HEK293 (cell line): ENCODE measurements around the gene NDUFA8.

Experiments used
- KLF1 ChIP-seq: fragments of 450-650 bp; formaldehyde crosslinking; IDR thresholded peaks from 2 replicates; pipeline ENCODE4 v1.5.1; 2016; ENCODE audit warnings: missing biosample characterization, missing genetic modification characterization
- SALL2 ChIP-seq: fragments of 450-650 bp; formaldehyde crosslinking; IDR thresholded peaks from 2 replicates; pipeline ENCODE4 v1.5.0; 2017; ENCODE audit warnings: missing biosample characterization, mild to moderate bottlenecking, missing genetic modification characterization, borderline replicate concordance
- YY1 ChIP-seq: fragments of 450-650 bp; formaldehyde crosslinking; IDR thresholded peaks from 2 replicates; pipeline ENCODE4 v1.5.1; 2018; ENCODE audit warnings: missing biosample characterization, missing genetic modification characterization
- ZBTB1 ChIP-seq: fragments of 450-650 bp; formaldehyde crosslinking; IDR thresholded peaks from 2 replicates; pipeline ENCODE4 v1.5.1; 2016; ENCODE audit warnings: missing biosample characterization, missing genetic modification characterization
- ZFP37 ChIP-seq: fragments of 450-650 bp; formaldehyde crosslinking; IDR thresholded peaks from 2 replicates; pipeline ENCODE4 v1.5.1; 2016; ENCODE audit warnings: missing biosample characterization, missing genetic modification characterization
- ZNF138 ChIP-seq: fragments of 450-650 bp; formaldehyde crosslinking; IDR thresholded peaks from 2 replicates; pipeline ENCODE4 v1.5.1; 2016; ENCODE audit warnings: missing biosample characterization, missing genetic modification characterization, borderline replicate concordance
- ZNF311 ChIP-seq: fragments of 450-650 bp; formaldehyde crosslinking; IDR thresholded peaks from 2 replicates; pipeline ENCODE4 v1.5.1; 2017; ENCODE audit warnings: missing biosample characterization, missing genetic modification characterization, borderline replicate concordance
- ZNF768 ChIP-seq: fragments of 450-650 bp; formaldehyde crosslinking; IDR thresholded peaks from 2 replicates; pipeline ENCODE4 v1.5.1; 2018; ENCODE audit warnings: missing biosample characterization, mild to moderate bottlenecking, missing genetic modification characterization
- TF ChIP-seq, protein P1 (sequence below): fragments of 450-650 bp; formaldehyde crosslinking; IDR thresholded peaks from 2 replicates; pipeline ENCODE4 v1.5.1; 2016; ENCODE audit warnings: missing biosample characterization, missing genetic modification characterization
- TF ChIP-seq, protein P2 (sequence below): fragments of 450-650 bp; formaldehyde crosslinking; IDR thresholded peaks from 2 replicates; pipeline ENCODE4 v1.5.1; 2016; ENCODE audit warnings: missing biosample characterization, missing genetic modification characterization
- TF ChIP-seq, protein P3 (sequence below): fragments of 450-650 bp; formaldehyde crosslinking; IDR thresholded peaks from 2 replicates; pipeline ENCODE4 v1.5.1; 2016; ENCODE audit warnings: missing biosample characterization, missing genetic modification characterization
- TF ChIP-seq, protein P4 (sequence below): fragments of 450-650 bp; formaldehyde crosslinking; IDR thresholded peaks from 2 replicates; pipeline ENCODE4 v1.5.1; 2016; ENCODE audit warnings: missing biosample characterization, missing genetic modification characterization

DNA sequence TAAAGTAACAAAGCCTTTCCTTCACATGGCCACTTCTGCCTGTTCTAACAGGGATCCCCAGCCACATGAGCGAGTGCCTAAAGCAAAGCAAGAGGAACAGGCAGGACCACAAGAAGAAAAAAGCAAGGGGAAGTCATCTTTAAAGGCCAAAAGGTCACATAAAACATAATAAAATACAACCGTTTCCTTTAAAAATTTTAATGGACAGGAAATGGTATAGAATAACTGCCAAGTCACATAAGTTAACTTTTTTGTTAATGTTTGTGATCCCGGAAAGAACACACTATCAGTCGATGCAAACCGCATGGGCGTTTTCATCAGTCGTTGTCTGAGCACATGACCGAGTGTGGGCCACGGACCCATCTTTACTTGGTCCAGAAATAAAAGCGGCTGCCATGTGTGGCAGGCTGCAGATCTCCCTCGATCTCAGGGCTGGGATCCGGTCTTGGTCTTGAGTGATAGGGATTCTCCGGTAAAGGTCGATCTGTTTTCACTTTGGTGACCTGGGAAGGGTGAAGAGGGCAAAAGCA, 15.6 kb downstream of the NDUFA8 start:
- TF ChIP-seq SALL2 (tag by site-specific recombination) (no peak), ZNF138 (tag by site-specific recombination) (no peak), ZNF768 (tag by site-specific recombination) (no peak), ZBTB1 (tag by site-specific recombination) (no peak), ZFP37 (no peak), ZNF311 (tag by site-specific recombination) (no peak), YY1 (no peak), KLF1 (no peak)
- TF ChIP-seq, protein P1, sequence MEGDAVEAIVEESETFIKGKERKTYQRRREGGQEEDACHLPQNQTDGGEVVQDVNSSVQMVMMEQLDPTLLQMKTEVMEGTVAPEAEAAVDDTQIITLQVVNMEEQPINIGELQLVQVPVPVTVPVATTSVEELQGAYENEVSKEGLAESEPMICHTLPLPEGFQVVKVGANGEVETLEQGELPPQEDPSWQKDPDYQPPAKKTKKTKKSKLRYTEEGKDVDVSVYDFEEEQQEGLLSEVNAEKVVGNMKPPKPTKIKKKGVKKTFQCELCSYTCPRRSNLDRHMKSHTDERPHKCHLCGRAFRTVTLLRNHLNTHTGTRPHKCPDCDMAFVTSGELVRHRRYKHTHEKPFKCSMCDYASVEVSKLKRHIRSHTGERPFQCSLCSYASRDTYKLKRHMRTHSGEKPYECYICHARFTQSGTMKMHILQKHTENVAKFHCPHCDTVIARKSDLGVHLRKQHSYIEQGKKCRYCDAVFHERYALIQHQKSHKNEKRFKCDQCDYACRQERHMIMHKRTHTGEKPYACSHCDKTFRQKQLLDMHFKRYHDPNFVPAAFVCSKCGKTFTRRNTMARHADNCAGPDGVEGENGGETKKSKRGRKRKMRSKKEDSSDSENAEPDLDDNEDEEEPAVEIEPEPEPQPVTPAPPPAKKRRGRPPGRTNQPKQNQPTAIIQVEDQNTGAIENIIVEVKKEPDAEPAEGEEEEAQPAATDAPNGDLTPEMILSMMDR (tag by site-specific recombination): no peak
- TF ChIP-seq, protein P2, sequence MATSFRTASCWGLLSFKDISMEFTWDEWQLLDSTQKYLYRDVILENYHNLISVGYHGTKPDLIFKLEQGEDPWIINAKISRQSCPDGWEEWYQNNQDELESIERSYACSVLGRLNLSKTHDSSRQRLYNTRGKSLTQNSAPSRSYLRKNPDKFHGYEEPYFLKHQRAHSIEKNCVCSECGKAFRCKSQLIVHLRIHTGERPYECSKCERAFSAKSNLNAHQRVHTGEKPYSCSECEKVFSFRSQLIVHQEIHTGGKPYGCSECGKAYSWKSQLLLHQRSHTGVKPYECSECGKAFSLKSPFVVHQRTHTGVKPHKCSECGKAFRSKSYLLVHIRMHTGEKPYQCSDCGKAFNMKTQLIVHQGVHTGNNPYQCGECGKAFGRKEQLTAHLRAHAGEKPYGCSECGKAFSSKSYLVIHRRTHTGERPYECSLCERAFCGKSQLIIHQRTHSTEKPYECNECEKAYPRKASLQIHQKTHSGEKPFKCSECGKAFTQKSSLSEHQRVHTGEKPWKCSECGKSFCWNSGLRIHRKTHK (tag by site-specific recombination): no peak
- TF ChIP-seq, protein P3, sequence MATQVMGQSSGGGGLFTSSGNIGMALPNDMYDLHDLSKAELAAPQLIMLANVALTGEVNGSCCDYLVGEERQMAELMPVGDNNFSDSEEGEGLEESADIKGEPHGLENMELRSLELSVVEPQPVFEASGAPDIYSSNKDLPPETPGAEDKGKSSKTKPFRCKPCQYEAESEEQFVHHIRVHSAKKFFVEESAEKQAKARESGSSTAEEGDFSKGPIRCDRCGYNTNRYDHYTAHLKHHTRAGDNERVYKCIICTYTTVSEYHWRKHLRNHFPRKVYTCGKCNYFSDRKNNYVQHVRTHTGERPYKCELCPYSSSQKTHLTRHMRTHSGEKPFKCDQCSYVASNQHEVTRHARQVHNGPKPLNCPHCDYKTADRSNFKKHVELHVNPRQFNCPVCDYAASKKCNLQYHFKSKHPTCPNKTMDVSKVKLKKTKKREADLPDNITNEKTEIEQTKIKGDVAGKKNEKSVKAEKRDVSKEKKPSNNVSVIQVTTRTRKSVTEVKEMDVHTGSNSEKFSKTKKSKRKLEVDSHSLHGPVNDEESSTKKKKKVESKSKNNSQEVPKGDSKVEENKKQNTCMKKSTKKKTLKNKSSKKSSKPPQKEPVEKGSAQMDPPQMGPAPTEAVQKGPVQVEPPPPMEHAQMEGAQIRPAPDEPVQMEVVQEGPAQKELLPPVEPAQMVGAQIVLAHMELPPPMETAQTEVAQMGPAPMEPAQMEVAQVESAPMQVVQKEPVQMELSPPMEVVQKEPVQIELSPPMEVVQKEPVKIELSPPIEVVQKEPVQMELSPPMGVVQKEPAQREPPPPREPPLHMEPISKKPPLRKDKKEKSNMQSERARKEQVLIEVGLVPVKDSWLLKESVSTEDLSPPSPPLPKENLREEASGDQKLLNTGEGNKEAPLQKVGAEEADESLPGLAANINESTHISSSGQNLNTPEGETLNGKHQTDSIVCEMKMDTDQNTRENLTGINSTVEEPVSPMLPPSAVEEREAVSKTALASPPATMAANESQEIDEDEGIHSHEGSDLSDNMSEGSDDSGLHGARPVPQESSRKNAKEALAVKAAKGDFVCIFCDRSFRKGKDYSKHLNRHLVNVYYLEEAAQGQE (tag by site-specific recombination): no peak
- TF ChIP-seq, protein P4, sequence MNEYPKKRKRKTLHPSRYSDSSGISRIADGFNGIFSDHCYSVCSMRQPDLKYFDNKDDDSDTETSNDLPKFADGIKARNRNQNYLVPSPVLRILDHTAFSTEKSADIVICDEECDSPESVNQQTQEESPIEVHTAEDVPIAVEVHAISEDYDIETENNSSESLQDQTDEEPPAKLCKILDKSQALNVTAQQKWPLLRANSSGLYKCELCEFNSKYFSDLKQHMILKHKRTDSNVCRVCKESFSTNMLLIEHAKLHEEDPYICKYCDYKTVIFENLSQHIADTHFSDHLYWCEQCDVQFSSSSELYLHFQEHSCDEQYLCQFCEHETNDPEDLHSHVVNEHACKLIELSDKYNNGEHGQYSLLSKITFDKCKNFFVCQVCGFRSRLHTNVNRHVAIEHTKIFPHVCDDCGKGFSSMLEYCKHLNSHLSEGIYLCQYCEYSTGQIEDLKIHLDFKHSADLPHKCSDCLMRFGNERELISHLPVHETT (tag by site-specific recombination): no peak
